ENCODE results near the gene CCL28. TPM values are rescaled to one million over a fixed set of nuclear protein-coding genes. Genes with fewer than 3 reads are reported as not detected.

CCL28 gene
- total and polyA plus RNA-seq, 9 of the 15 experiments (the other 6 are each of a cell fraction or from before 2014, with no cell fraction given): not detected

DNA sequence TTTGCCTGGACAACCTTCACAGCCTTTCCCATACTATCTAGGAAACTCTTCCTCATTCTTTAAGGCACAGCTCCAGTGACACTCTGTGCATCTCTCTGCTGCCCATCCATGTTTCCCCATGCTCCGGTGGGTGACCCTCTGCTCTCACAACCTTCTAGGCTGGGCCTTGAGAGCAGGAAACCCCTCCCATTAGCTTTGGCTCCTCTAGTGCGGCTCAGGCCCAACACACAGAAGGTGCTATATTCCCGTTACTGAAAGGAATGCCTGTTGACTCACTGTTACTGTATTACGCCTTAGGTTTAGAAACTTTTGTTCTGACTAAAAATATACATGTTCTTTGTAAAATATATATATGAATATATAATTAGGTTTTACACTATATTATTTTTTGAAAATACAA is 8.1 kb upstream of the CCL28 start:
- no peak overlapping the region; a peak in 1 of 4 replicates for H3K9ac ChIP-seq (ENCODE audit: insufficient read depth in 1 of 2, low read depth in 2 of 2, low read length in 2 of 2)
- ATAC-seq (no peak), FAIRE-seq (no peak), DNase-seq (ENCODE audit: extremely low read depth in 1 of 4, low spot score in 3 of 4) (peak in 1 of 4 experiments; percentile 8)
- no peaks in the 10 kb centered on the region for H4K20me1 ChIP-seq (replicated peaks; ENCODE audit: control insufficient read depth, insufficient read depth, low read length)
- ChIA-PET POLR2A (interaction anchor here (0.5 to 1.4 kb wide), 3 partner anchors 9 to 1202 kb away, joined by 3 to 4 read pairs (median 3); no protein-coding TSS in a partner anchor), CTCF (ENCODE audit: low intra/inter-chr PET ratio) (interaction anchor here (0.6 kb wide), 1 partner anchor 116 kb away, joined by 4 read pairs; no protein-coding TSS in a partner anchor)
- in situ Hi-C loops (cut with MboI) (no loop called here), intact Hi-C loops (cut with micrococcal nuclease) (no loop called here)
- no peaks in the 10 kb centered on the region for H3K36me3 ChIP-seq (ENCODE audit: control insufficient read depth, insufficient read depth, low read length)
- no peak overlapping the region for H3K4me2 ChIP-seq (ENCODE audit: insufficient read depth, low read length)
- no TSS peak for BruUV-seq (replicated peaks)
- peaks cover 5% of the 10 kb centered on the region for H3K9me1 ChIP-seq (ENCODE audit: control insufficient read depth, insufficient read depth, low read length)
- peaks cover 14 to 20% of the 10 kb centered on the region in 2 experiments for H3K4me1 ChIP-seq (replicated peaks in 1 of 2; ENCODE audit: control insufficient read depth in 2 of 2, insufficient read depth in 2 of 2, low read length in 2 of 2)
- H3K9me3 ChIP-seq (replicated peaks; ENCODE audit: control insufficient read depth, insufficient read depth, low read depth, low read length): no peaks in the 10 kb centered on the region
- no peaks in the 10 kb centered on the region for H3K79me2 ChIP-seq (ENCODE audit: control insufficient read depth, insufficient read depth, low read length)
- 72% methylated on average over 4 of the region's 4 CpGs for WGBS (ENCODE audit: insufficient coverage, low coverage, missing lambda C conversion rate)
- H3K27ac ChIP-seq (ENCODE audit: extremely low read depth, low read depth, low read length): no peak overlapping the region
- no peaks in the 10 kb centered on the region for H3K27me3 ChIP-seq (ENCODE audit: control insufficient read depth in 2 of 2, insufficient read depth in 2 of 2, low read length in 2 of 2)
- H2AFZ ChIP-seq (ENCODE audit: low read depth, low read length): peak overlapping the region; percentile 59
- TF ChIP-seq HBP1 (CRISPR knock-in tag; IDR thresholded peaks at IDR 0.05) (no peak), MIER1 (IDR thresholded peaks at IDR 0.05; ENCODE audit: low read depth) (no peak), SP2 (IDR thresholded peaks at IDR 0.05; ENCODE audit: extremely low read depth, low read depth, low read length, poor library complexity, severe bottlenecking) (no peak), NFATC3 (IDR thresholded peaks at IDR 0.05) (no peak), ZNF511 (CRISPR knock-in tag; IDR thresholded peaks at IDR 0.05) (no peak), HDAC1 (IDR thresholded peaks at IDR 0.05) (no peak), ZNF282 (CRISPR knock-in tag; IDR thresholded peaks at IDR 0.05) (no peak)
- TF ChIP-seq, protein P1, sequence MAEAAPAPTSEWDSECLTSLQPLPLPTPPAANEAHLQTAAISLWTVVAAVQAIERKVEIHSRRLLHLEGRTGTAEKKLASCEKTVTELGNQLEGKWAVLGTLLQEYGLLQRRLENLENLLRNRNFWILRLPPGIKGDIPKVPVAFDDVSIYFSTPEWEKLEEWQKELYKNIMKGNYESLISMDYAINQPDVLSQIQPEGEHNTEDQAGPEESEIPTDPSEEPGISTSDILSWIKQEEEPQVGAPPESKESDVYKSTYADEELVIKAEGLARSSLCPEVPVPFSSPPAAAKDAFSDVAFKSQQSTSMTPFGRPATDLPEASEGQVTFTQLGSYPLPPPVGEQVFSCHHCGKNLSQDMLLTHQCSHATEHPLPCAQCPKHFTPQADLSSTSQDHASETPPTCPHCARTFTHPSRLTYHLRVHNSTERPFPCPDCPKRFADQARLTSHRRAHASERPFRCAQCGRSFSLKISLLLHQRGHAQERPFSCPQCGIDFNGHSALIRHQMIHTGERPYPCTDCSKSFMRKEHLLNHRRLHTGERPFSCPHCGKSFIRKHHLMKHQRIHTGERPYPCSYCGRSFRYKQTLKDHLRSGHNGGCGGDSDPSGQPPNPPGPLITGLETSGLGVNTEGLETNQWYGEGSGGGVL (CRISPR knock-in tag; IDR thresholded peaks at IDR 0.05): no peak
- TF ChIP-seq, protein P2, sequence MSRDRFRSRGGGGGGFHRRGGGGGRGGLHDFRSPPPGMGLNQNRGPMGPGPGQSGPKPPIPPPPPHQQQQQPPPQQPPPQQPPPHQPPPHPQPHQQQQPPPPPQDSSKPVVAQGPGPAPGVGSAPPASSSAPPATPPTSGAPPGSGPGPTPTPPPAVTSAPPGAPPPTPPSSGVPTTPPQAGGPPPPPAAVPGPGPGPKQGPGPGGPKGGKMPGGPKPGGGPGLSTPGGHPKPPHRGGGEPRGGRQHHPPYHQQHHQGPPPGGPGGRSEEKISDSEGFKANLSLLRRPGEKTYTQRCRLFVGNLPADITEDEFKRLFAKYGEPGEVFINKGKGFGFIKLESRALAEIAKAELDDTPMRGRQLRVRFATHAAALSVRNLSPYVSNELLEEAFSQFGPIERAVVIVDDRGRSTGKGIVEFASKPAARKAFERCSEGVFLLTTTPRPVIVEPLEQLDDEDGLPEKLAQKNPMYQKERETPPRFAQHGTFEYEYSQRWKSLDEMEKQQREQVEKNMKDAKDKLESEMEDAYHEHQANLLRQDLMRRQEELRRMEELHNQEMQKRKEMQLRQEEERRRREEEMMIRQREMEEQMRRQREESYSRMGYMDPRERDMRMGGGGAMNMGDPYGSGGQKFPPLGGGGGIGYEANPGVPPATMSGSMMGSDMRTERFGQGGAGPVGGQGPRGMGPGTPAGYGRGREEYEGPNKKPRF (IDR thresholded peaks at IDR 0.05; ENCODE audit: low read depth, low read length): no peak
- H3K4me3 ChIP-seq: no peak overlapping the region
